GM13977 (cell line): ENCODE results near the gene KCNQ4.

Experiments used
- DNase-seq: peaks from one replicate; pipeline ENCODE4 v3.0.0; 2012; ENCODE audit warnings: low spot score
- in situ Hi-C: fragments of 300-500 bp; cut with MboI; formaldehyde crosslinking; loops from one replicate; pipeline ENCODE4 v1.12.0; 2022; ENCODE audit warnings: low sequenced_read_pairs, low pct_unique_long_range_greater_than_20kb, mixed read lengths, inconsistent platforms; ENCODE audit not compliant: unreplicated experiment
- TF ChIP-seq, protein P1 (sequence below): IDR thresholded peaks from 2 replicates; pipeline ENCODE4 v1.5.1; 2012; ENCODE audit warnings: mild to moderate bottlenecking, control low read depth; ENCODE audit not compliant: insufficient read depth; ENCODE audit errors: extremely low read depth, missing control alignments

KCNQ4 gene

DNA sequence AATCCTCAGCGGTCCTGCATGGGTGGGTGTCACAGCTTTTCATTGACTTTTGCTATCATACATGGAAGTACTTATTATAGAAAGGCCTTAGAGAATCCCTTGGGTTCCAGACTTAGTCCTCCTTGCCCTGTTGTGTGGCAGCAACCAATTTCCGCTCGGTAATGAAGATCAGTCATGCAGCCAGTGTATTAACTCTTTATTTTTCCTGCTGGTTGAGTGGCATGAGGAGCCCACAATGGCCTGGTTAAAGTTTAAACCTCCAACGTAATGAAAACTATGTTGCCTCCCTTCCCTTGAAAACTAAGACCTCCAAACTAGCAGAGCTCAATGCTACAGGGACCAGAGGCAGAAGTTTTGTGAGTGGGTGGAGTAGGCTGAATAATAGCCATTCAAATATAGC lies 58.6 kb downstream of the KCNQ4 start:
- in situ Hi-C loops = loop anchor here (10.0 kb wide), 1 partner anchor 57 kb away; the partner anchor contains the start of gene KCNQ4
- TF ChIP-seq, protein P1, sequence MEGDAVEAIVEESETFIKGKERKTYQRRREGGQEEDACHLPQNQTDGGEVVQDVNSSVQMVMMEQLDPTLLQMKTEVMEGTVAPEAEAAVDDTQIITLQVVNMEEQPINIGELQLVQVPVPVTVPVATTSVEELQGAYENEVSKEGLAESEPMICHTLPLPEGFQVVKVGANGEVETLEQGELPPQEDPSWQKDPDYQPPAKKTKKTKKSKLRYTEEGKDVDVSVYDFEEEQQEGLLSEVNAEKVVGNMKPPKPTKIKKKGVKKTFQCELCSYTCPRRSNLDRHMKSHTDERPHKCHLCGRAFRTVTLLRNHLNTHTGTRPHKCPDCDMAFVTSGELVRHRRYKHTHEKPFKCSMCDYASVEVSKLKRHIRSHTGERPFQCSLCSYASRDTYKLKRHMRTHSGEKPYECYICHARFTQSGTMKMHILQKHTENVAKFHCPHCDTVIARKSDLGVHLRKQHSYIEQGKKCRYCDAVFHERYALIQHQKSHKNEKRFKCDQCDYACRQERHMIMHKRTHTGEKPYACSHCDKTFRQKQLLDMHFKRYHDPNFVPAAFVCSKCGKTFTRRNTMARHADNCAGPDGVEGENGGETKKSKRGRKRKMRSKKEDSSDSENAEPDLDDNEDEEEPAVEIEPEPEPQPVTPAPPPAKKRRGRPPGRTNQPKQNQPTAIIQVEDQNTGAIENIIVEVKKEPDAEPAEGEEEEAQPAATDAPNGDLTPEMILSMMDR = no peak
- DNase-seq = no peak

DNA sequence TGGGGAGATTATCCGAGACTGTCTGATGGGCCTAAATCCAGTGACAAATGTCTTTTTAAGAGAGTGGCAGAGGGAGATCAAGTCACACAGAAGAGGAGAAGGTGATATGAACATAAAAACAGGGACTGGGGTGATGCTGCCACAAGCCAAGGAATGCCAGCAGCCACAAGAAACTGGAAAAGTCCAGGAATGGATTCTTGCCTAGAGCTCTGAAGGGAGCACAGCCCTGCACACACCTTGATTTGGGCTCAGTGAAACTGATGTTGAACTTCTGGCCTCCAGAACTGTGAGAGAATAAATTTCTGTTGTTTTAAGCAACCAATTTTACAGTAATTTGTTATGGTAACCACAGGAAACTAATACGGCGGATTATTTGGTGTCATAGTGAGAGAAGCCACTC lies 59.1 kb downstream of the KCNQ4 start:
- in situ Hi-C loops = loop anchor here (10.0 kb wide), 1 partner anchor 58 kb away; the partner anchor contains the start of gene KCNQ4
- TF ChIP-seq, protein P1 = no peak
- DNase-seq = no peak

GRCh38 chr1:40844079-40844478 lies 60.5 kb downstream of the KCNQ4 start:
- DNase-seq = no peak
- in situ Hi-C loops = loop anchor here (10.0 kb wide), 1 partner anchor 59 kb away; the partner anchor contains the start of gene KCNQ4
- TF ChIP-seq, protein P1 = no peak

DNA sequence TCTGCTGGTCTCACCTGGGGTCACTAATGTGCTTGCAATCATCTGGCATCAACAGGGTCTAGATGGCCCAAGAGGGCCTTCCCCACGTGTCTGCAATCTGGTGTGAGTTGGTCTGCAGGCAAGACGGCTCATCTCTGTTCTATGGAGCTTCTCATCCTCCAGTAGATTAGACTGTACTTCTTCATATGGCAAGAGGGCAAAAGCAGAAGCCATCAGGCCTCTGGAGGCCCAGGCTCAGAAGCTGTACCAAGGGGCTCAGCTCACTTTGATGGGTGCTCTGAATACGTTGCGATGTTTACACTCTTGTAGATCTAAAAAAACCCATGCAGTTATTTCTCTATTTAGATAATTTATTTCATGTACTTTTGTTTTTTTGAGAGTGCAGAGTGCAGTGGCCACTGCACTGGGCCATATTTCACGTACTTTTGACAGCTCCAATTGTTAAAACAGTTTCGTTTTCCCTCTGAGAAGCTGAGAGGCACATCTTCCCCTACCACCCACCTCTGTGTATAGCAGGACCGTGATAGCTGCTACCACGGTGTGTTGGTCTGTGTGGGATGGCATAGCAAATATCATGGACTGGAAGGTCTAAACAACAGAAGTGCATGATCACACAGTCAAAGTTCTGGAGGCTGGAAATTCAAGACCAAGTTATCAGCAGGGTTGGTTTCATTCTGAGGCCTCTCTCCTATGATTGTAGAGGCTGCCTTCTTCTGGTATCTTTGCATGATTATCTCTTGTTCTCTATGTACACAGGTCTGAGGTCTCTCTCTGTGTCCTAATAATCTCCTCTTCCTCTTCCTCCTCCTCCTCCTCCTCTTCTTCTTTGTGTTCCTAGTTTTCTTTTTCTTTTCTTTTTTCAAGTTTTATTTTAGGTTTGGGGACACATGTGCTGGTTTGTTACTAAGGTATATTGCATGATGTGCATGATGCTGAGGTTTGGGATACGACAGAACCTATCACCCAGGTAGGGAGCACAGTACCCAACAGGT lies 61.6 kb downstream of the KCNQ4 start:
- in situ Hi-C loops = loop anchor here (10.0 kb wide), 1 partner anchor 60 kb away; the partner anchor contains the start of gene KCNQ4
- no peak for DNase-seq
- TF ChIP-seq, protein P1 = no peak

DNA sequence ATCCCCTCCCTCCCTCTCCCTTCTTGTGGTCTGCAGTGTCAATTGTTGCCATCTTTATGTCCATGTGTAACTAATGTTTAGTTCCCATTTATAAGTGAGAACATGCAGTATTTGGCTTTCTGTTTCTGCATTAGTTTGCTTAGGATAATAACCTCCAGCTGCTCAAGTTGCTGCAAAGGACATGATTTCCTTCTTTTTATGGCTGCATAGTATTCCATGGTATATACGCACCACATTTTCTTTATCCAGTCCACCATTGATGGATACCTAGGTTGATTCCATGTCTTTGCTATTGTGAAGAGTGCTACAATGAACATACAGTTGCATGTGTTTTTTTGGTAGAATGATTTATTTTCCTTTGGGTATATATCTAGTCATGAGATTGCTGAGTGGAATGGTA lies 62.3 kb downstream of the KCNQ4 start:
- no peak for DNase-seq
- TF ChIP-seq, protein P1 = no peak
- in situ Hi-C loops = loop anchor here (10.0 kb wide), 1 partner anchor 61 kb away; the partner anchor contains the start of gene KCNQ4

- DNase-seq = no peak
- TF ChIP-seq, protein P1 = no peak
- in situ Hi-C loops = loop anchor here (10.0 kb wide), 1 partner anchor 62 kb away; the partner anchor contains the start of gene KCNQ4
These were observed 63.6 kb downstream of the KCNQ4 start for GRCh38 chr1:40847023-40847745.
